A549 (cell line): ENCODE data around the gene TRIM26.

ENCODE experiments used
- CTCF ChIP-seq: fragments of >200 bp; sonication (Bioruptor Twin); formaldehyde crosslinking; IDR thresholded peaks from 3 replicates; pipeline ENCODE4 v1.5.1; 2016
- KDM1A ChIP-seq: fragments of 200-600 bp; sonication (generic); IDR thresholded peaks from 2 replicates; pipeline ENCODE4 v1.6.1; 2016; ENCODE audit warnings: low read depth, mild to moderate bottlenecking
- MAZ ChIP-seq: fragments of 150-350 bp; IDR thresholded peaks from 2 replicates; pipeline ENCODE4 v1.6.1; 2014; ENCODE audit warnings: antibody characterized with exemption, low read depth, low read length, borderline replicate concordance
- POLR2A ChIP-seq: IDR thresholded peaks from 2 replicates; pipeline ENCODE4 v1.6.1; 2012; ENCODE audit warnings: mild to moderate bottlenecking, low read length
- TF ChIP-seq, protein P1 (sequence below): IDR thresholded peaks from 2 replicates; pipeline ENCODE4 v1.6.1; 2012

DNA sequence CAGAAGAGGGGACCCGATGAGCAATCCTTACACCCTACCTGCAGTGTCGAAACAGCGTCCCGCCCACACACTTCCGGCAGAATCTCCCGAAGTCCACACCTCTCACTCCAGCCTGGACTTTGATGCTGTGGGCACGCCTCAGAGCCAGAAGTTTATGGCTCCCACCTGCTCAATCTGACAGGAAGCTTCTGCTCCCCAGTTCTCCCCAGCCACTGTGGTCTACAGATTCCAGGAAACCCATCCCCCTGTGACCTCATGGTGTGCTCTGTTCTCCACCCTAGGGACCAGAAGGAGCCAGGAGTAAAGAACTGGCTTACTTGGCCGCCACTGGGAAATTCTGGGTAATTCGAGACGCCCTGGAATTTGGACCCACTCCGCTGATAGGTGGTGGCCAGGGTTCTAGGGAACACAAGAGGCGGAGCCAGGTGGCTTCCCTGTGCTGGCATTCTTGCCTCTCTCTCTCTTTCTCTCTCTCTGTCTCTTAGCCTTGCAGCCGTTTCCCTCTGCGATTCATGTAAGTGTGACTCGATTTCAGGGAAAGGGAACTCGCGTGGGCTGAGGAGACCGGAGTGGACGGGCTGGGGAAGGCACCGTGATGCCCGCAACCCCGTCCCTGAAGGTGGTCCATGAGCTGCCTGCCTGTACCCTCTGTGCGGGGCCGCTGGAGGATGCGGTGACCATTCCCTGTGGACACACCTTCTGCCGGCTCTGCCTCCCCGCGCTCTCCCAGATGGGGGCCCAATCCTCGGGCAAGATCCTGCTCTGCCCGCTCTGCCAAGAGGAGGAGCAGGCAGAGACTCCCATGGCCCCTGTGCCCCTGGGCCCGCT lies 49.9 kb downstream of the TRIM26 start, which contains the start of gene TRIM15:
- TF ChIP-seq, protein P1, sequence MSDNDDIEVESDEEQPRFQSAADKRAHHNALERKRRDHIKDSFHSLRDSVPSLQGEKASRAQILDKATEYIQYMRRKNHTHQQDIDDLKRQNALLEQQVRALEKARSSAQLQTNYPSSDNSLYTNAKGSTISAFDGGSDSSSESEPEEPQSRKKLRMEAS = no peak
- TF ChIP-seq CTCF = no peak
- no peak for TF ChIP-seq POLR2A
- no peak for TF ChIP-seq MAZ
- TF ChIP-seq KDM1A = no peak
